Thyroid gland (tissue), 4 donors: Measurements from ENCODE around the gene SMYD2.

Experiments used
- CTCF ChIP-seq, 6 experiments: fragments of 200-600 bp in 3 of 6; fragments of 450-650 bp in 3 of 6; sonication (generic) in 3 of 6; IDR thresholded peaks; one replicate each; pipeline ENCODE4 v1.5.1; 2016 to 2019; ENCODE audit warnings: antibody characterized with exemption in 6 of 6, mild to moderate bottlenecking in 2 of 6, inconsistent platforms in 1 of 6, moderate library complexity in 1 of 6
- POLR2A ChIP-seq, 2 donors: fragments of 450-650 bp; IDR thresholded peaks; one replicate each; pipeline ENCODE4 v1.6.1; 2017; ENCODE audit warnings: antibody characterized with exemption in 2 of 2, mild to moderate bottlenecking in 2 of 2, moderate library complexity in 1 of 2

- TF ChIP-seq CTCF (IDR thresholded peaks at IDR 0.05) (no peak), POLR2A (IDR thresholded peaks at IDR 0.05) (no peak)
These were observed 45.4 kb downstream of the SMYD2 start for GRCh38 chr1:214326406-214326805.
